HepG2 (cell line): ENCODE data around the gene NUP214. TPM values are rescaled to one million over a fixed set of nuclear protein-coding genes. Genes with fewer than 3 reads are reported as not detected.

ENCODE experiments used
- ATAC-seq: fragments of 200-7000 bp; cut with Tn5 transposase; 3 replicates; pipeline ENCODE4 v1.9.1; 2020; ENCODE audit warnings: mild to moderate bottlenecking, moderate library complexity
- BruUV-seq: library from RNA; stranded (reverse); fragments of 400-500 nt; replicated peaks from 2 replicates; lab custom pipeline; 2021; lab: Mats Ljungman, UMichigan
- CTCF ChIA-PET: fragments of 300-600 bp; formaldehyde crosslinking; extraction: SDS; loops from one replicate; lab custom pipeline; 2021; ENCODE audit warnings: low total read pairs, inconsistent platforms, low intra/inter-chr PET ratio; lab: Yijun Ruan, JAX
- POLR2A ChIA-PET: fragments of 350-600 bp; sonication (Branson Sonifier 250); formaldehyde crosslinking; loops from one replicate; lab custom pipeline; 2020; ENCODE audit warnings: antibody characterized with exemption, inconsistent platforms; lab: Yijun Ruan, JAX
- DNase-seq: peaks from one replicate; pipeline ENCODE4 v3.0.0-alpha.2; 2015; ENCODE audit warnings: low spot score
- FAIRE-seq: peaks from 3 replicates; lab custom pipeline; 2011; peaks lifted over from hg19 to GRCh38; lab: Jason Lieb, UNC
- H2AFZ ChIP-seq: one replicate; pipeline ENCODE4 v1.6.1; 2011; ENCODE audit warnings: low read length, inconsistent platforms
- H3K27ac ChIP-seq: fragments of 300-600 bp; 3 replicates; pipeline ENCODE4 v1.8.0; 2011; ENCODE audit warnings: mixed run types, mild to moderate bottlenecking, mixed read lengths, low read length, inconsistent platforms; ENCODE audit not compliant: insufficient read depth; ENCODE audit errors: extremely low read length
- H3K27me3 ChIP-seq, 2 experiments: fragments of 200-600 bp in 1 of 2; 2 replicates in 1 of 2; 3 replicates in 1 of 2; pipeline versions ENCODE4 v1.6.0 to v1.8.0; 2011; ENCODE audit warnings: low read length in 2 of 2, mild to moderate bottlenecking in 2 of 2, moderate library complexity in 2 of 2, inconsistent platforms in 1 of 2; ENCODE audit not compliant: insufficient read depth in 2 of 2, control insufficient read depth in 1 of 2
- H3K36me3 ChIP-seq, 2 experiments: fragments of 200-600 bp in 1 of 2; replicated peaks in 1 of 2; 2 replicates in 1 of 2; 3 replicates in 1 of 2; pipeline versions ENCODE4 v1.5.1 to v1.8.0; 2011; ENCODE audit warnings: low read length in 2 of 2, inconsistent platforms in 1 of 2; ENCODE audit not compliant: insufficient read depth in 2 of 2, control insufficient read depth in 1 of 2
- H3K4me1 ChIP-seq: 2 replicates; pipeline ENCODE4 v1.5.1; 2012; ENCODE audit warnings: low read length, inconsistent platforms; ENCODE audit not compliant: insufficient read depth
- H3K4me2 ChIP-seq: 2 replicates; pipeline ENCODE4 v1.6.0; 2011; ENCODE audit warnings: low read depth, low read length, inconsistent platforms
- H3K4me3 ChIP-seq, 3 experiments: fragments of 200-600 bp in 1 of 3; sonication (generic), shearing (Covaris generic) in 1 of 3; replicated peaks in 1 of 3; 2 replicates each; pipeline ENCODE4 v1.5.1; 2011 to 2016; ENCODE audit warnings: low read length in 3 of 3, inconsistent platforms in 2 of 3, low read depth in 2 of 3, mild to moderate bottlenecking in 2 of 3, control low read depth in 1 of 3, mixed read lengths in 1 of 3; ENCODE audit not compliant: insufficient read depth in 1 of 3
- H3K79me2 ChIP-seq: one replicate; pipeline ENCODE4 v1.6.1; 2011; ENCODE audit warnings: low read length, inconsistent platforms; ENCODE audit not compliant: insufficient read depth
- H3K9ac ChIP-seq: 2 replicates; pipeline ENCODE4 v1.6.0; 2011; ENCODE audit warnings: mild to moderate bottlenecking, low read depth, low read length, inconsistent platforms; ENCODE audit not compliant: insufficient read depth
- H3K9me3 ChIP-seq: 2 replicates; pipeline ENCODE4 v1.5.1; 2012; ENCODE audit warnings: mild to moderate bottlenecking, low read length
- H4K20me1 ChIP-seq: 2 replicates; pipeline ENCODE4 v1.6.0; 2011; ENCODE audit warnings: inconsistent platforms, mild to moderate bottlenecking, low read length, moderate library complexity; ENCODE audit not compliant: insufficient read depth
- BHLHE40 ChIP-seq: IDR thresholded peaks from 2 replicates; pipeline ENCODE4 v1.6.1; 2011; ENCODE audit warnings: low read length, improper control_type of control experiment
- DRAP1 ChIP-seq: IDR thresholded peaks from 2 replicates; pipeline ENCODE4 v1.6.1; 2016; ENCODE audit warnings: missing genetic modification reagents, missing compliant biosample characterization
- E2F1 ChIP-seq: sonication (generic); formaldehyde crosslinking; IDR thresholded peaks from 2 replicates; pipeline ENCODE4 v1.5.0; 2020; ENCODE audit warnings: missing genetic modification reagents
- NFRKB ChIP-seq: fragments of 450-650 bp; IDR thresholded peaks from 2 replicates; pipeline ENCODE4 v1.6.1; 2017
- SNAPC4 ChIP-seq: sonication (generic); formaldehyde crosslinking; IDR thresholded peaks from 2 replicates; pipeline ENCODE4 v1.4.0; 2020; ENCODE audit warnings: mild to moderate bottlenecking, missing genetic modification reagents
- SP2 ChIP-seq: sonication (generic); formaldehyde crosslinking; IDR thresholded peaks from 2 replicates; pipeline ENCODE4 v1.5.1; 2020; ENCODE audit warnings: mild to moderate bottlenecking, missing genetic modification reagents
- ZNF460 ChIP-seq: sonication (generic); formaldehyde crosslinking; IDR thresholded peaks from 2 replicates; pipeline ENCODE4 v1.5.1; 2020; ENCODE audit warnings: missing genetic modification reagents, mild to moderate bottlenecking, borderline replicate concordance
- ZNF549 ChIP-seq: sonication (generic); formaldehyde crosslinking; IDR thresholded peaks from 2 replicates; pipeline ENCODE4 v1.5.0; 2020; ENCODE audit warnings: missing genetic modification reagents
- WGBS: methylation state at CpG from one replicate; pipeline ENCODE4 v1.1.6; 2017; ENCODE audit warnings: low lambda C conversion rate; 5-methylcytosine and 5-hydroxymethylcytosine counted together
- in situ Hi-C: cut with HindIII; loops from 2 replicates; pipeline ENCODE4 v1.10.0; 2017; ENCODE audit warnings: low pct_unique_long_range_greater_than_20kb; ENCODE audit not compliant: extremely low pct_ligation_motif_present
- intact Hi-C: fragments of 100-400 bp; cut with micrococcal nuclease; formaldehyde crosslinking; loops from one replicate; pipeline ENCODE4 v1.10.0; 2022; ENCODE audit not compliant: unreplicated experiment
- polyA plus RNA-seq, 8 experiments: library from polyadenylated mRNA; depleted of rRNA in 3 of 8; stranded (reverse) in 7 of 8; unstranded in 1 of 8; fragments of >200 nt; fragmentation: Illumina TruSeq in 4 of 8; extraction: Trizol in 4 of 8; gene quantifications; 2 replicates each; pipeline versions ENCODE4 v1.2.1 to v1.2.3, GENCODE V29; 2011 to 2016; ENCODE audit warnings: low read depth in 4 of 8, missing spikeins in 1 of 8, mixed read lengths in 1 of 8; ENCODE audit not compliant: insufficient read depth in 1 of 8
- total RNA-seq, 5 experiments: library from RNA; depleted of rRNA; stranded (reverse); fragments of >200 nt; fragmentation: Illumina TruSeq; extraction: Trizol; gene quantifications; 2 replicates each; pipeline ENCODE4 v1.2.3, GENCODE V29; 2016; ENCODE audit warnings: low read depth in 1 of 5
- TF ChIP-seq, protein P1 (sequence below): sonication (generic); formaldehyde crosslinking; IDR thresholded peaks from 2 replicates; pipeline ENCODE4 v1.8.0; 2022; ENCODE audit warnings: mild to moderate bottlenecking, missing genetic modification reagents

The NUP214 gene
- total and polyA plus RNA-seq, 2 of the 13 experiments (the other 11 are each of a cell fraction or from before 2014, with no cell fraction given) = 8.4 to 16.0 TPM

GRCh38 chr9:131216806-131217205 is 91.4 kb downstream of the NUP214 start:
- no peak for FAIRE-seq
- BruUV-seq = no TSS peak

More at GRCh38 chr9:131216806-131217205, 91.4 kb downstream of the NUP214 start:
- DNase-seq (no peak), ATAC-seq (no peak)
- Histone ChIP-seq H3K27me3 (no peaks in the 10 kb centered on the region), H3K4me1 (no peaks in the 10 kb centered on the region), H3K4me2 (no peak overlapping the region), H4K20me1 (no peaks in the 10 kb centered on the region), H3K4me3 (no peak overlapping the region), H2AFZ (no peak overlapping the region), H3K9me3 (no peaks in the 10 kb centered on the region), H3K79me2 (no peaks in the 10 kb centered on the region), H3K9ac (no peak overlapping the region), H3K36me3 (peaks cover 5 to 40% of the 10 kb centered on the region in 2 experiments), H3K27ac (no peak overlapping the region)
- WGBS = 100% methylated on average over 4 of the region's 4 CpGs
- intact Hi-C loops = no loop called here
- CTCF ChIA-PET = no interaction called here
- POLR2A ChIA-PET = no interaction called here
- in situ Hi-C loops = no loop called here
- TF ChIP-seq SNAPC4 (CRISPR knock-in tag) (no peak), BHLHE40 (no peak), ZNF549 (CRISPR knock-in tag) (no peak), E2F1 (CRISPR knock-in tag) (no peak), SP2 (CRISPR knock-in tag) (no peak), ZNF460 (CRISPR knock-in tag) (no peak), NFRKB (no peak), DRAP1 (no peak)
- TF ChIP-seq, protein P1, sequence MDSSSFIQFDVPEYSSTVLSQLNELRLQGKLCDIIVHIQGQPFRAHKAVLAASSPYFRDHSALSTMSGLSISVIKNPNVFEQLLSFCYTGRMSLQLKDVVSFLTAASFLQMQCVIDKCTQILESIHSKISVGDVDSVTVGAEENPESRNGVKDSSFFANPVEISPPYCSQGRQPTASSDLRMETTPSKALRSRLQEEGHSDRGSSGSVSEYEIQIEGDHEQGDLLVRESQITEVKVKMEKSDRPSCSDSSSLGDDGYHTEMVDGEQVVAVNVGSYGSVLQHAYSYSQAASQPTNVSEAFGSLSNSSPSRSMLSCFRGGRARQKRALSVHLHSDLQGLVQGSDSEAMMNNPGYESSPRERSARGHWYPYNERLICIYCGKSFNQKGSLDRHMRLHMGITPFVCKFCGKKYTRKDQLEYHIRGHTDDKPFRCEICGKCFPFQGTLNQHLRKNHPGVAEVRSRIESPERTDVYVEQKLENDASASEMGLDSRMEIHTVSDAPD (CRISPR knock-in tag) = no peak
